K562 (cell line): ENCODE results near the gene DGKZ.

Experiments
- DPF2 ChIP-seq: fragments of 450-650 bp; IDR thresholded peaks from 2 replicates; pipeline ENCODE4 v1.6.1; 2016
- ZNF184 ChIP-seq: sonication (generic); formaldehyde crosslinking; IDR thresholded peaks from 2 replicates; pipeline ENCODE4 v1.5.0; 2020; ENCODE audit warnings: missing genetic modification reagents

GRCh38 chr11:46332568-46333393 lies 14.5 kb upstream of the DGKZ start:
- TF ChIP-seq DPF2 = no peak
- TF ChIP-seq ZNF184 (CRISPR knock-in tag) = no peak
